ENCODE measurements around the gene DRD4.

DRD4 gene

GRCh38 chr11:620935-621814 lies 15.9 kb upstream of the DRD4 start:
- TF ChIP-seq, protein P1, sequence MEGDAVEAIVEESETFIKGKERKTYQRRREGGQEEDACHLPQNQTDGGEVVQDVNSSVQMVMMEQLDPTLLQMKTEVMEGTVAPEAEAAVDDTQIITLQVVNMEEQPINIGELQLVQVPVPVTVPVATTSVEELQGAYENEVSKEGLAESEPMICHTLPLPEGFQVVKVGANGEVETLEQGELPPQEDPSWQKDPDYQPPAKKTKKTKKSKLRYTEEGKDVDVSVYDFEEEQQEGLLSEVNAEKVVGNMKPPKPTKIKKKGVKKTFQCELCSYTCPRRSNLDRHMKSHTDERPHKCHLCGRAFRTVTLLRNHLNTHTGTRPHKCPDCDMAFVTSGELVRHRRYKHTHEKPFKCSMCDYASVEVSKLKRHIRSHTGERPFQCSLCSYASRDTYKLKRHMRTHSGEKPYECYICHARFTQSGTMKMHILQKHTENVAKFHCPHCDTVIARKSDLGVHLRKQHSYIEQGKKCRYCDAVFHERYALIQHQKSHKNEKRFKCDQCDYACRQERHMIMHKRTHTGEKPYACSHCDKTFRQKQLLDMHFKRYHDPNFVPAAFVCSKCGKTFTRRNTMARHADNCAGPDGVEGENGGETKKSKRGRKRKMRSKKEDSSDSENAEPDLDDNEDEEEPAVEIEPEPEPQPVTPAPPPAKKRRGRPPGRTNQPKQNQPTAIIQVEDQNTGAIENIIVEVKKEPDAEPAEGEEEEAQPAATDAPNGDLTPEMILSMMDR (IDR thresholded peaks at IDR 0.05): no peak
- H3K79me2 ChIP-seq: no peaks in the 10 kb centered on the region
- H3K36me3 ChIP-seq (ENCODE audit: control insufficient read depth, insufficient read depth, low read length): no peaks in the 10 kb centered on the region
- no peak overlapping the region for H3K9ac ChIP-seq
- H3K4me2 ChIP-seq (ENCODE audit: low read length): no peak overlapping the region
- H2AFZ ChIP-seq: no peak overlapping the region
- H3K4me1 ChIP-seq: no peaks in the 10 kb centered on the region
- no peak overlapping the region for H3K27ac ChIP-seq
- H3K9me3 ChIP-seq (ENCODE audit: control insufficient read depth, low read length): no peaks in the 10 kb centered on the region
- no peaks in the 10 kb centered on the region for H3K27me3 ChIP-seq (ENCODE audit: control insufficient read depth, insufficient read depth, low read length)
- H3K4me3 ChIP-seq (ENCODE audit: low read depth, low read length): no peak overlapping the region

GRCh38 chr11:621838-622237 lies 15.2 kb upstream of the DRD4 start:
- no peak overlapping the region for H3K4me2 ChIP-seq (ENCODE audit: low read length)
- H3K27ac ChIP-seq: no peak overlapping the region
- H3K4me1 ChIP-seq: no peaks in the 10 kb centered on the region
- no peak overlapping the region for H2AFZ ChIP-seq
- no peaks in the 10 kb centered on the region for H3K9me3 ChIP-seq (ENCODE audit: control insufficient read depth, low read length)
- H3K27me3 ChIP-seq (ENCODE audit: control insufficient read depth, insufficient read depth, low read length): no peaks in the 10 kb centered on the region
- no peaks in the 10 kb centered on the region for H3K36me3 ChIP-seq (ENCODE audit: control insufficient read depth, insufficient read depth, low read length)
- H3K4me3 ChIP-seq (ENCODE audit: low read depth, low read length): no peak overlapping the region
- no peak overlapping the region for H3K9ac ChIP-seq
- TF ChIP-seq, protein P1 (IDR thresholded peaks at IDR 0.05): no peak
- no peaks in the 10 kb centered on the region for H3K79me2 ChIP-seq

- Histone ChIP-seq H3K9ac (no peak overlapping the region), H3K27ac (no peak overlapping the region), H3K4me3 (ENCODE audit: low read depth, low read length) (no peak overlapping the region)
Observed at GRCh38 chr11:623349-623869, 13.7 kb upstream of the DRD4 start.

GRCh38 chr11:623999-624704 lies 12.9 kb upstream of the DRD4 start:
- no peak overlapping the region for H3K9ac ChIP-seq
- no peak overlapping the region for H3K4me3 ChIP-seq (ENCODE audit: low read depth, low read length)
- H3K36me3 ChIP-seq (ENCODE audit: control insufficient read depth, insufficient read depth, low read length): no peaks in the 10 kb centered on the region
- TF ChIP-seq, protein P1 (IDR thresholded peaks at IDR 0.05): no peak
- no peaks in the 10 kb centered on the region for H3K4me1 ChIP-seq
- H3K27ac ChIP-seq: no peak overlapping the region
- no peak overlapping the region for H2AFZ ChIP-seq
- H3K79me2 ChIP-seq: no peaks in the 10 kb centered on the region
- H3K4me2 ChIP-seq (ENCODE audit: low read length): no peak overlapping the region
- no peaks in the 10 kb centered on the region for H3K9me3 ChIP-seq (ENCODE audit: control insufficient read depth, low read length)
- H3K27me3 ChIP-seq (ENCODE audit: control insufficient read depth, insufficient read depth, low read length): no peaks in the 10 kb centered on the region

More at GRCh38 chr11:623349-623869, 13.7 kb upstream of the DRD4 start:
- TF ChIP-seq, protein P1 (IDR thresholded peaks at IDR 0.05): no peak
- no peak overlapping the region for H3K4me2 ChIP-seq (ENCODE audit: low read length)
- no peaks in the 10 kb centered on the region for H3K9me3 ChIP-seq (ENCODE audit: control insufficient read depth, low read length)
- H3K79me2 ChIP-seq: no peaks in the 10 kb centered on the region
- H3K4me1 ChIP-seq: no peaks in the 10 kb centered on the region
- H3K36me3 ChIP-seq (ENCODE audit: control insufficient read depth, insufficient read depth, low read length): no peaks in the 10 kb centered on the region
- H2AFZ ChIP-seq: no peak overlapping the region
- H3K27me3 ChIP-seq (ENCODE audit: control insufficient read depth, insufficient read depth, low read length): no peaks in the 10 kb centered on the region

Data from parathyroid adenoma (tissue), 2 donors.